Kidney (tissue), 14 donors: ENCODE data around the gene AANAT. TPM values are rescaled to one million over a fixed set of nuclear protein-coding genes. Genes with fewer than 3 reads are reported as not detected.
A peak's percentile ranks its signal among the peaks of the same experiment; 100 is the strongest.
"Not testable (repeated sequence)": the region's sequence is repeated elsewhere in the genome, so short reads cannot be mapped to it uniquely, and the experiment has no call there.

Source experiments
- DNase-seq, 5 donors: peaks; one replicate each; pipeline ENCODE4 v3.0.0-alpha.2; 2013 to 2020
- FAIRE-seq: peaks from 2 replicates; lab custom pipeline; 2012; peaks lifted over from hg19 to GRCh38; lab: Jason Lieb, UNC
- H3K27ac ChIP-seq, 2 donors: one replicate each; pipeline ENCODE4 v1.7.0; 2013; ENCODE audit warnings: low read depth in 2 of 2, low read length in 2 of 2, inconsistent platforms in 1 of 2
- H3K27me3 ChIP-seq: one replicate; pipeline ENCODE4 v1.7.1; 2013; ENCODE audit warnings: low read length, inconsistent platforms; ENCODE audit not compliant: control insufficient read depth, insufficient read depth
- H3K36me3 ChIP-seq, 3 donors: one replicate each; pipeline versions ENCODE4 v1.7.0 to v1.7.1; 2013; ENCODE audit warnings: low read length in 3 of 3, control low read depth in 1 of 3, inconsistent platforms in 1 of 3; ENCODE audit not compliant: insufficient read depth in 3 of 3, control insufficient read depth in 2 of 3
- H3K4me1 ChIP-seq, 3 donors: one replicate each; pipeline versions ENCODE4 v1.7.0 to v1.7.1; 2013; ENCODE audit warnings: low read length in 3 of 3, inconsistent platforms in 1 of 3, low read depth in 1 of 3; ENCODE audit not compliant: control insufficient read depth in 2 of 3, insufficient read depth in 2 of 3
- H3K4me3 ChIP-seq, 3 donors: one replicate each; pipeline versions ENCODE4 v1.7.0 to v1.8.1; 2013; ENCODE audit warnings: low read length in 3 of 3, control low read depth in 1 of 3, inconsistent platforms in 1 of 3
- H3K9ac ChIP-seq, 3 donors: one replicate each; pipeline versions ENCODE4 v1.7.0 to v1.7.1; 2013; ENCODE audit warnings: low read length in 3 of 3, control low read depth in 1 of 3, inconsistent platforms in 1 of 3
- H3K9me3 ChIP-seq, 3 donors: one replicate each; pipeline versions ENCODE4 v1.7.0 to v1.7.1; 2013; ENCODE audit warnings: low read length in 3 of 3, control low read depth in 1 of 3, inconsistent platforms in 1 of 3; ENCODE audit not compliant: control insufficient read depth in 2 of 3, insufficient read depth in 1 of 3
- CTCF ChIP-seq: IDR thresholded peaks from 3 replicates; pipeline ENCODE4 v1.5.1; 2012; ENCODE audit warnings: mild to moderate bottlenecking, moderate library complexity, borderline replicate concordance; ENCODE audit not compliant: insufficient read depth; ENCODE audit errors: extremely low read depth
- intact Hi-C: fragments of 100-400 bp; cut with DNase I; formaldehyde crosslinking; loops from one replicate; pipeline ENCODE4 v1.11.1; 2022
- polyA plus RNA-seq: library from polyadenylated mRNA; stranded (reverse); fragments of 350-450 nt; fragmentation: Illumina TruSeq; extraction: RNeasy Lipid Tissue Mini Kit (QIAGEN cat#74804); gene quantifications from one replicate; pipeline ENCODE4 v1.2.3, GENCODE V29; 2014; ENCODE audit warnings: low read depth, low replicate concordance; ENCODE audit not compliant: insufficient read depth
- total RNA-seq: library from RNA; stranded (reverse); fragmentation: NEBNext Ultra II Directional; extraction: Animal tissue kit (Norgen Biotek cat#: 25700); gene quantifications from one replicate; pipeline ENCODE4 v1.2.1, GENCODE V29; 2021
- donor health status: control.
- donor health status: control.
- donor health status: control.
- donor health status: control.
- donor health status: control.
- donor health status: DM: yes; HTN: yes; CAD: no.
- donor health status: Normal renal cell carcinoma (clear cell type).

The AANAT gene
- total and polyA plus RNA-seq, 2 donors from 2014 or later, result not detected

DNA sequence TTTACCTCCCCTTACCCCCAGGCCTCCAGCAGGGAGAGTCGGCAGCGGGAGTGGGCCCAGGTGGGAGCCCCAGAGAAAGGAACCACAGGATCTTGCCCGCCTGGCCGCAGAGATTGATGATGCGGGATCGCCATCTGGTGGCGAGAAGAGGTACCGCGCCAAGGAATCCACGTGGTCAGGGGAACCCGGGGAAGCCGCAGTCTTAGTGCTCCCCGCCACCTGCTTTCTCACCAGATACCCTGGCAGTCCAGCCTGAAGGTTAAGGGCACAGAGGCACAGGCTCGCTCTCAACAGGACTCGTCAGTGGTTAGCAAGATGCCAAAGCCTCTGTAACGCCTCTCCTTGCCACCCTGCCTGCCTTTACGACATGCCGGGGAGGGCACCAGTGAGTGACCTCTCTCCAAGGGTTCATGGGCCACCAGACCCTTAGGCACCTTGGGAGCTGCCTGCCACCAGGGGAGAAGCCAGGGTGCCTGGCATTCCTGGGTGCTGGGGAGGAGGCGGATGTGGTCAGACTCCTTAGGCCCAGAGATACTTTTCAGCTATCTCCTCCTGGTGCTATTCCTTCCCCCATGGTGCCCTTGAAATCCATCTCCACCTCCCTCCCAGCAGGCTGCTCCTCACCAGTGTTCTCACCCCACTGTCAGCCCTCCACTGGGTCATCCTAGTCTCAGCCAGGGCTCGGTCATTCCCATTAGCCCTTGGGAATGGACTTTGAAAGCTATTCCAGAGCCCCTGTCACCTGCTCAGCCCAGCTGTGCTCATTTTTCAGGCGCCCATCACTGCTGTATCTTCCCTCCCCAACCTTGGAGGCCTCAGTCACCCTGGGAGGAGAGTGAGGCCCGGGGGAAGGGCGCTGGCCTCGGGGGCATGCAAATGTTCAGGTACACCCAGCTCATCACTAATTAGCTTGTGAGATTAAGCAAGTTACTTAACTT is 39.3 kb downstream of the AANAT start:
- intact Hi-C loops, result loop anchor here (5.0 kb wide), 1 partner anchor 44 kb away; no protein-coding TSS in a partner anchor
- peaks cover 0 to 10% (median 0%) of the 10 kb centered on the region in 3 donors for H3K4me1 ChIP-seq
- H3K27me3 ChIP-seq, result no peaks in the 10 kb centered on the region
- H3K9me3 ChIP-seq, result no peaks in the 10 kb centered on the region
- peak; percentile 83 to 92 (median 87) for DNase-seq
- no peak overlapping the region for H3K4me3 ChIP-seq
- peak; percentile 98 for TF ChIP-seq CTCF
- H3K36me3 ChIP-seq, result no peaks in the 10 kb centered on the region
- H3K9ac ChIP-seq, result no peak overlapping the region
- no peak overlapping the region for H3K27ac ChIP-seq
- no peak for FAIRE-seq

GRCh38 chr17:76508472-76509063 is 41.2 kb downstream of the AANAT start:
- H3K27ac ChIP-seq, H3K36me3 ChIP-seq, H3K9ac ChIP-seq, H3K27me3 ChIP-seq, H3K4me3 ChIP-seq, H3K4me1 ChIP-seq, H3K9me3 ChIP-seq, DNase-seq, FAIRE-seq: not testable (repeated sequence)
- intact Hi-C loops, result loop anchor here (5.0 kb wide), 1 partner anchor 46 kb away; no protein-coding TSS in a partner anchor

GRCh38 chr17:76510831-76511244 is 43.4 kb downstream of the AANAT start:
- no peak overlapping the region for H3K9ac ChIP-seq
- no peak for FAIRE-seq
- TF ChIP-seq CTCF, result no peak
- no peaks in the 10 kb centered on the region for H3K27me3 ChIP-seq
- peak in 2 of 5 donors; percentile 30 to 54 for DNase-seq
- no peaks in the 10 kb centered on the region for H3K9me3 ChIP-seq
- H3K27ac ChIP-seq, result no peak overlapping the region
- no peaks in the 10 kb centered on the region for H3K36me3 ChIP-seq
- intact Hi-C loops, result no loop called here
- H3K4me1 ChIP-seq, result peaks cover 0 to 5% (median 0%) of the 10 kb centered on the region in 3 donors
- no peak overlapping the region for H3K4me3 ChIP-seq
